ENCODE measurements around the gene PGK1. TPM values are rescaled to one million over a fixed set of nuclear protein-coding genes. Genes with fewer than 3 reads are reported as not detected.
A peak's percentile ranks its signal among the peaks of the same experiment; 100 is the strongest.
"Not testable (repeated sequence)": the region's sequence is repeated elsewhere in the genome, so short reads cannot be mapped to it uniquely, and the experiment has no call there.

PGK1 gene
- total RNA-seq, 1 donor from 2014 or later, result 283 TPM

- no peak for DNase-seq (ENCODE audit: low read depth, low spot score)
Observed at GRCh38 chrX:78111140-78111931, 7.3 kb downstream of the PGK1 start.

GRCh38 chrX:78116365-78116764, 12.3 kb downstream of the PGK1 start:
- no peak for DNase-seq (ENCODE audit: low read depth, low spot score)

- DNase-seq (ENCODE audit: low read depth, low spot score), result no peak
Observed at GRCh38 chrX:78116766-78117165, 12.7 kb downstream of the PGK1 start.

DNA sequence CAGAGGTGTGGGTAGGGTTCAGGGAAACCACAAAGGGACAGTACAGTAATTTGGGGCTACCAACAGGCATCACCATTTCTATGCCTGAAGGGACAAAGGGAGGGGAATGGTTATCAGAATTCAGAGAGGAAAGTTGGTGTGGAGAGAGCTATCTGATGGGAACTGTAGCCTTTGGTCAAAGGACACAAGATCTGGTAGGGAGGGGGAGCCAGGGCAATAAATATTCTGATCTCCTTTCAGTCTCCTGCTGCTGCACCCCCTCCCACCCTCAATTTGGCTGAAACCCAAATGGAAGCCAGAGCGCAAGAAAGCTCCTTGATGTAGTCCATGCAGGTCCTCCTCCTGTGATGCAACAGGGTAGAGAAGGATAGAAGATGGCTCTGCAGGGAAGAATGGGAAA, 14.6 kb downstream of the PGK1 start:
- no peak for DNase-seq (ENCODE audit: low read depth, low spot score)

DNA sequence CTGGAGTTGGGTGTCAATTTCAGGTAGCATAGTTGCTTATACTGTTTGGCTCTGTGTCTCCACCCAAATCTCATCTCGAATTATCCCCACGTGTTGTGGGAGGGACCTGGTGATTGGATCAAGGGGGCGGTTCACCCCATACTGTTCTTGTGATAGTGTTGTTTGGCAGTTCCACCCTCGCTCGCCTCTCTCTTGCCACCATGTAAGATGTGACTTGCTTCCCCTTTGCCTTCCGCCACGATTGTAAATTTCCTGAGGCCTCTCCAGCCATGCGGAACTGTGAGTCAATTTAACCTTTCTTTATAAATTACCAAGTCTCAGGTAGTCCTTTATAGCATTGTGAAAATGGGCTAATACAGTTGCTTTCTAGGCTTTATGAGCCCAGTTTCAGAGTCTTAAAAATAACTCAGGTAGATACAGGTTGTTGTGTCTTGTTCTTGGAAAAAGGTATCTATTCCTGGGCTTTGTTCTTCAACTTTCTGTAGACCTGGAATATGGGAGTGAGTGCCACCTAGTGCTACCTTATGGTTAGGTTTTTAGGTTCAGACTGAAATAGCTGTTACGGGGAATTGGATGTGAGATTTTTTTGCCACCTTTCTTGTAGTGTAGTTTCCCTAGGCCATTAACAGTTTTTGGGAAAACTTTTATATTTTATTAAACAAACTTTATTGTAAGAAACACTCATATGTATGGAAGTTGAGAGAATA, 15.6 kb downstream of the PGK1 start:
- DNase-seq (ENCODE audit: low read depth, low spot score), result no peak

DNA sequence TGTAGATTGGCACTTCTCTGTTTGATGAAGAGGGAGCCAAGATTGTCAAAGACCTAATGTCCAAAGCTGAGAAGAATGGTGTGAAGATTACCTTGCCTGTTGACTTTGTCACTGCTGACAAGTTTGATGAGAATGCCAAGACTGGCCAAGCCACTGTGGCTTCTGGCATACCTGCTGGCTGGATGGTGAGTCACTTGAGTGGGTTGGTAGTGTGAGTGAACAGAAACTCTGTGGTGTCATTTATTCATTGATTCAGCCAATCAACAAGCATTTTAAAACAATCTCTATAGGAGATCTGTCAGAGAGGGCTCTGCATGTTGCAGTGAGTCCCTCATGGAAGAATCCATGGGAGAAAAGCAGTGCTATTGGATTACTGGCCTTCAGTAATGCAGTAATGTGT, 19.1 kb downstream of the PGK1 start:
- DNase-seq (ENCODE audit: low read depth, low spot score), result no peak

- no peak for DNase-seq (ENCODE audit: low read depth, low spot score)
Observed at GRCh38 chrX:78124307-78124706, 20.3 kb downstream of the PGK1 start.

GRCh38 chrX:78125148-78125547, 21.1 kb downstream of the PGK1 start:
- no peak for DNase-seq (ENCODE audit: low read depth, low spot score)

DNA sequence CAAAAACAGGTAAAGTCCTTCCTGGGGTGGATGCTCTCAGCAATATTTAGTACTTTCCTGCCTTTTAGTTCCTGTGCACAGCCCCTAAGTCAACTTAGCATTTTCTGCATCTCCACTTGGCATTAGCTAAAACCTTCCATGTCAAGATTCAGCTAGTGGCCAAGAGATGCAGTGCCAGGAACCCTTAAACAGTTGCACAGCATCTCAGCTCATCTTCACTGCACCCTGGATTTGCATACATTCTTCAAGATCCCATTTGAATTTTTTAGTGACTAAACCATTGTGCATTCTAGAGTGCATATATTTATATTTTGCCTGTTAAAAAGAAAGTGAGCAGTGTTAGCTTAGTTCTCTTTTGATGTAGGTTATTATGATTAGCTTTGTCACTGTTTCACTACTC, 21.7 kb downstream of the PGK1 start:
- not testable (repeated sequence) for DNase-seq (ENCODE audit: low read depth, low spot score)

DNA sequence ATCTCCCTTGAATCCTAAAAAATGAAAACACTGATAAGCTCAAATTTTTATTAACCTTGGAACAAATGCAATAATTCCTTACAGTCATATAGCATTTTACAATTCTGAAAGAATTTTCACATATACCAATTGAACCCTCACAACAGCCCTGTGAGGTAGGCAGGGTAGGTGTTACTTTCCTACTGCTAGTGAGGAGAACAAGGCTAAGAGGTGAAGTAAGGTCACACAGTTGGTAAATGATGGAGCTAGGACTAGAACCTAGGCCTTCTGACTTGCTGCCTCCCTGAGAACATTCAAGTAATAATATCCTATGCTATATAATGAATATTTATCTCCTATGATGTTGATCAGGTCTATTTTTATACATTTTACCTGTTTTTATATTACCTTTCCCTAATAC, 25.7 kb downstream of the PGK1 start:
- DNase-seq (ENCODE audit: low read depth, low spot score), result no peak

DNA sequence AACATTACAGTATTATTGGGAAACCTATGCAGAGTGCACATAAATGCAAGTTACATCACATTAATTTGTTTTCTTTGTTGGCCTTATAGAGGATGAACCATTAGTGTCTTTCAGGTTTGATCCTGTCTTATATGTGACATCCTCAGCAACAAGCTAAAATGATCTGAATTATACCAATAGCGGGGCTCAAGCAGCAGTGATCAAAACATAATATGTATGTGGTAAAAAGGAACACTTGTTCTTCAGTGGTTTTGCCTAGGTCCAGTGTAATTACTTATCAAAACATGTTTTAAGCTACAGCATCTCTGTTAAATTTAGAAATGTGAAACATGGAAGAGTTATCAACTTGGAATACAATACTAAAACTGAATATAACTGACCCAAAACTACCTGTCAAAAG, 26.3 kb downstream of the PGK1 start:
- DNase-seq (ENCODE audit: low read depth, low spot score), result no peak

DNA sequence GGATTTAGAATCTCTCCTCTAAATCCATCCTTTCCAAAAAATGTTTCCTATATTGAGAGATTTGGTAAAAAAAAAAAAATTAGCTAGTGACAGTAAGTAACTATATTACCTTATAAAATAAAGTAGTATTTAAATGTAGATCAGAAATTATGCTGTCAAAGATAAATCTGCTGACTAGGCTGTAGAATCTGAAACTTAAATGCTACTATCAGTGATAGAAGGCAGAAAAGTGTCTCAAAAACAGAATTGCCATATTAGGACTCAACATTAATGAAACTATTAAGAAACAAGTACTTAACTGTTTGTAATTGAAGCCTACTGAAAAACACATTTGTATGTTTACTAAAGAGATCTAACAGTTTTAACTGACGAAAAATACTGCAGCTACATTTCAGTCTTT, 27.1 kb downstream of the PGK1 start:
- no peak for DNase-seq (ENCODE audit: low read depth, low spot score)

- no peak for DNase-seq (ENCODE audit: low read depth, low spot score)
Observed at GRCh38 chrX:78133238-78133960, 29.4 kb downstream of the PGK1 start.

DNA sequence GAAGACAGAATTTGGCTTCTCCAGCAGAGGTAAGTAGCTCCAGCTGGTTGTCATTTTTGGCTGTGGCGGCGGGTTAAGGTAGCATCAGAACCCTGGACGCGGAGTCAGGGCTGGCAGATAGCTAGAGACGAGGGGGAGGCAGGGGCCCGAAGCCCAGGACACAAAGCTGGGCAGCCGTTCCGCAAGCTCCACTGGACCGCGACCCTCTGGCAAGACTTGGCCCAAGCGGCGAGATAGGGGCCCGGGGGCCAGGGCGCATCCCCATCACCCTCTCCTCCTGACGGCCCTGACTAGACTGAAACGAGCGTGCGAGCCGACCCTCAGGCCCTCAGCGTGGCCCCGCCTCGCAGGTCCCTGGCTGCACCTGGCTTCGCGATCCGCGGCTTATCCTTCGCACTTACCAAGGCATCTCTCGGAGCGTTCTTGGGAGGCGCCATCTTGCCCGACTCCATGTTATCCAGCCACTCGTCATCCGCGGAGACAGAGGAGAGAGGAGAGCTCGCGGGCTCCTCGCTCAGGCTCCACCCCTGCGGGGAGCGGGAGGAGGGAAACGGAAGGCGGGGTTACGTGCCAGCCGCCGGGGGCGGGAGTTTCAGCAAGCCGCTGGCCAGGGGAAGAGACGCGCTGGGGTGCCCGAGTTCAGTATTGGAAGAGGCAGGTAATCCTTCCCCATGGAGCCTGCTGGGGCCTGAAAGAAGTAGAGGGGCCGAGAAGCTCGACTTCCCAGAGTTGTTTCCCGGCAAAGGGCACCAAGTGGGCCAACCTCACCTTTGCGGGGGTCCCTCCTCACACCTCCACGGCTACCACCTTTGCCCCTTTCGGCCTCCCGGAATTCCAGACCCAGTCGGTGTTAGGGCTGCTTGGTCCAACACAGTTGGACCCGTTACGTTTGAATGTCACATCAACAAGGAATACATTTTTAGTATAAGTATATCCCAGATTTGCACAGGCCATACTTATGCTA, 35.4 kb downstream of the PGK1 start, which contains the start of gene TAF9B:
TAF9B (minus strand) TSS at position 491 of the 964 bp plus-strand sequence; CDS start at position 452, 39 bp downstream.
- peak; percentile 26 for DNase-seq (ENCODE audit: low read depth, low spot score)

- no peak for DNase-seq (ENCODE audit: low read depth, low spot score)
Observed at GRCh38 chrX:78140206-78140605, 36.2 kb downstream of the PGK1 start.

- DNase-seq (ENCODE audit: low read depth, low spot score), result not testable (repeated sequence)
Observed at GRCh38 chrX:78147002-78147540, 43.0 kb downstream of the PGK1 start.

- not testable (repeated sequence) for DNase-seq (ENCODE audit: low read depth, low spot score)
Observed at GRCh38 chrX:78157373-78157772, 53.3 kb downstream of the PGK1 start.

GRCh38 chrX:78157846-78158245, 53.8 kb downstream of the PGK1 start:
- DNase-seq (ENCODE audit: low read depth, low spot score), result not testable (repeated sequence)

DNA sequence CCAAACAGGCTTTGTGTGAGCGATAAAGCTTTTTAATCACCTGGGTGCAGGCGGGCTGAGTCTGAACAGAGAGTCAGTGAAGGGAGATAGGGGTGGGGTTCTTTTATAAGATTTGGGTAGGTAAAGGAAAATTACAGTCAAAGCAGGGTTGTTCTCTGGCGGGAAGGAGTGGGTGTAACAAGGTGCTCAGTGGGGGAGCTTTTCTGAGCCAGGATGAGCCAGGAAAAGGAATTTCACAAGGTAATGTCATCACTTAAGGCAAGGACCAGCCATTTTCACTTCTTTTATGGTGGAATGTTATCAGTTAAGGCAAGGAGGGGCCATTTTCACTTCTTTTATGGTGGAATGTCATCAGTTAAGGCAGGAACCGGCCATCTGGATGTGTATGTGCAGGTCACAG, 56.7 kb downstream of the PGK1 start:
- not testable (repeated sequence) for DNase-seq (ENCODE audit: low read depth, low spot score)

- DNase-seq (ENCODE audit: low read depth, low spot score), result not testable (repeated sequence)
Observed at GRCh38 chrX:78163175-78163574, 59.1 kb downstream of the PGK1 start.

- no peak for DNase-seq (ENCODE audit: low read depth, low spot score)
Observed at GRCh38 chrX:78165425-78165824, 61.4 kb downstream of the PGK1 start.
